Hepatocyte (in vitro differentiated cells): ENCODE measurements around the gene CCPG1. TPM values are rescaled to one million over a fixed set of nuclear protein-coding genes. Genes with fewer than 3 reads are reported as not detected.

Experiments
- DNase-seq: peaks from one replicate; pipeline ENCODE4 v3.0.0-alpha.2; 2016; ENCODE audit warnings: low spot score
- H2AFZ ChIP-seq: fragments of 200-600 bp; sonication (generic); 2 replicates; pipeline ENCODE4 v1.6.0; 2016; ENCODE audit warnings: antibody characterized with exemption, mild to moderate bottlenecking
- H3K27ac ChIP-seq: fragments of 200-600 bp; sonication (generic); 2 replicates; pipeline ENCODE4 v1.5.1; 2016; ENCODE audit warnings: mild to moderate bottlenecking
- H3K27me3 ChIP-seq: fragments of 200-600 bp; sonication (generic); 2 replicates; pipeline ENCODE4 v1.6.1; 2016
- H3K36me3 ChIP-seq: fragments of 200-600 bp; sonication (generic); replicated peaks from 2 replicates; pipeline ENCODE4 v1.5.1; 2016; ENCODE audit warnings: low read depth; ENCODE audit not compliant: insufficient read depth
- H3K4me1 ChIP-seq: fragments of 200-600 bp; sonication (generic); 2 replicates; pipeline ENCODE4 v1.5.1; 2016; ENCODE audit warnings: mild to moderate bottlenecking, moderate library complexity; ENCODE audit not compliant: insufficient read depth
- H3K4me2 ChIP-seq: fragments of 200-600 bp; sonication (generic); 2 replicates; pipeline ENCODE4 v1.6.0; 2016
- H3K4me3 ChIP-seq: fragments of 200-600 bp; sonication (generic); 2 replicates; pipeline ENCODE4 v1.5.1; 2016; ENCODE audit warnings: mild to moderate bottlenecking
- H3K79me2 ChIP-seq: fragments of 200-600 bp; sonication (generic); 2 replicates; pipeline ENCODE4 v1.6.0; 2017; ENCODE audit warnings: mild to moderate bottlenecking
- H3K9me2 ChIP-seq: fragments of 200-600 bp; sonication (generic); replicated peaks from 2 replicates; pipeline ENCODE4 v1.6.0; 2017; ENCODE audit warnings: mild to moderate bottlenecking; ENCODE audit not compliant: insufficient read depth
- H3K9me3 ChIP-seq: fragments of 200-600 bp; sonication (generic); 2 replicates; pipeline ENCODE4 v1.5.1; 2016; ENCODE audit warnings: low read depth, mild to moderate bottlenecking
- H4K20me1 ChIP-seq: fragments of 200-600 bp; sonication (generic); 2 replicates; pipeline ENCODE4 v1.6.0; 2016; ENCODE audit warnings: mild to moderate bottlenecking; ENCODE audit not compliant: insufficient read depth, poor library complexity, severe bottlenecking
- CTCF ChIP-seq: fragments of 200-600 bp; sonication (generic); IDR thresholded peaks from 2 replicates; pipeline ENCODE4 v1.5.1; 2016; ENCODE audit warnings: antibody characterized with exemption, mild to moderate bottlenecking; ENCODE audit not compliant: poor library complexity
- EZH2 ChIP-seq: fragments of 200-600 bp; sonication (generic); IDR thresholded peaks from 2 replicates; pipeline ENCODE4 v1.6.1; 2016; ENCODE audit warnings: antibody characterized with exemption, mild to moderate bottlenecking, borderline replicate concordance
- EZH2phosphoT487 ChIP-seq: fragments of 200-600 bp; sonication (generic); IDR thresholded peaks from one replicate; pipeline ENCODE4 v1.6.1; 2018; ENCODE audit warnings: antibody characterized with exemption, mild to moderate bottlenecking, low read depth, moderate library complexity; ENCODE audit not compliant: unreplicated experiment, severe bottlenecking
- WGBS: methylation state at CpG from one replicate; pipeline ENCODE4 v1.1.6; 2016; ENCODE audit warnings: low lambda C conversion rate; ENCODE audit errors: missing lambda C conversion rate; 5-methylcytosine and 5-hydroxymethylcytosine counted together
- polyA plus RNA-seq: library from polyadenylated mRNA; unstranded; fragments of >200 nt; fragmentation: Nextera tagmentation; extraction: Ambion mirVana; gene quantifications from 2 replicates; pipeline ENCODE4 v1.2.1, GENCODE V29; 2016
- total RNA-seq: library from RNA; depleted of rRNA; stranded (reverse); fragments of >200 nt; gene quantifications from 2 replicates; pipeline ENCODE4 v1.2.3, GENCODE V29; 2014

CCPG1 gene
- total and polyA plus RNA-seq, 2 experiments from 2014 or later: 32.4 to 38.9 TPM

DNA sequence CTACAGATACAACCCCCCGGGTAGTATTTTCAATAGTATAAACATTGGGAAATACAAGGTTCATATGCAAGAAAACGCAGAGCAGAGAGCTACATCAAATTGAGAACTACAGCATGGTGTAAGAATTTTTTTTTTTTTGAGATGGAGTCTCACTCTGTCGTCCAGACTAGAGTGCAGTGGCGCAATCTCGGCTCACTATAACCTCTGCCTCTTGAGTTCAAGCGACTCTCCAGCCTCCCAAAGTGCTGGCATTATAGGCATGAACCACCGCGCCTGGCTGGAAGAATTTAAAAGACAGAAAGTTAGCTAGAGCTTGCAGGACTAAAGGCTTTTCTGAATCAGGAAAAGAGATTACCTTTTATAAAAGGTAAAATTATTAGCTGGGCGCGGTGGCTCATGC is 47.1 kb downstream of the CCPG1 start:
- H3K4me1 ChIP-seq: no peaks in the 10 kb centered on the region
- H3K27ac ChIP-seq: no peak overlapping the region

DNA sequence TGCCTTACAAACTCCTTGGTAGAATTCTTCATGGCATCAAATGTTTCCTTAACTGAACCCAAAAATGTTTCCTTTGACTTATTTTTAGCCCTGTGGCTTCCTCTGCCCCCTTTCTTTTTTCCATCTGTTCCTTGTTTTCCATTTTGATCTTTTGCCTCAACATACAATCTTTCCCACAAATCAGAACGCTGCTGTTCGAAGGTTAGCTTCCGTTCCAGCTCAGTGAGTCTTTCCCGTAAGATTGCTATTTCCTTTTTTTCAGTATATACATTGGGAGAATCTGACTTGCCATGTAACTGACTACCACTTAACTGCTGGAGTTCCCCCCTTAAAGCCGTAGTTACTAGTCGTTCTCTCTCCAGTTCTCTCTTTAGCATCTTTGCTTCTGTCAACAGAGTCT is 47.9 kb downstream of the CCPG1 start:
- Histone ChIP-seq H2AFZ (no peak overlapping the region), H3K79me2 (no peaks in the 10 kb centered on the region), H3K27me3 (no peaks in the 10 kb centered on the region), H4K20me1 (no peaks in the 10 kb centered on the region), H3K27ac (no peak overlapping the region), H3K36me3 (no peaks in the 10 kb centered on the region), H3K4me1 (no peaks in the 10 kb centered on the region), H3K9me2 (no peaks in the 10 kb centered on the region), H3K4me2 (no peak overlapping the region), H3K9me3 (no peaks in the 10 kb centered on the region), H3K4me3 (no peak overlapping the region)
- TF ChIP-seq EZH2phosphoT487 (no peak), CTCF (no peak), EZH2 (no peak)
- DNase-seq: no peak
- 80% methylated on average over 6 of the region's 6 CpGs for WGBS

More for the DNA sequence above, 47.1 kb downstream of the CCPG1 start:
- H3K9me3 ChIP-seq: no peaks in the 10 kb centered on the region
- H3K79me2 ChIP-seq: no peaks in the 10 kb centered on the region
- H3K36me3 ChIP-seq: no peaks in the 10 kb centered on the region
- no peak overlapping the region for H3K4me2 ChIP-seq
- H3K4me3 ChIP-seq: no peak overlapping the region
- H3K9me2 ChIP-seq: no peaks in the 10 kb centered on the region
- H3K27me3 ChIP-seq: no peaks in the 10 kb centered on the region
- H2AFZ ChIP-seq: no peak overlapping the region
- no peaks in the 10 kb centered on the region for H4K20me1 ChIP-seq
- WGBS: 89% methylated on average over 10 of the region's 10 CpGs
- TF ChIP-seq EZH2: no peak
- no peak for TF ChIP-seq EZH2phosphoT487
- no peak for TF ChIP-seq CTCF
- DNase-seq: no peak

DNA sequence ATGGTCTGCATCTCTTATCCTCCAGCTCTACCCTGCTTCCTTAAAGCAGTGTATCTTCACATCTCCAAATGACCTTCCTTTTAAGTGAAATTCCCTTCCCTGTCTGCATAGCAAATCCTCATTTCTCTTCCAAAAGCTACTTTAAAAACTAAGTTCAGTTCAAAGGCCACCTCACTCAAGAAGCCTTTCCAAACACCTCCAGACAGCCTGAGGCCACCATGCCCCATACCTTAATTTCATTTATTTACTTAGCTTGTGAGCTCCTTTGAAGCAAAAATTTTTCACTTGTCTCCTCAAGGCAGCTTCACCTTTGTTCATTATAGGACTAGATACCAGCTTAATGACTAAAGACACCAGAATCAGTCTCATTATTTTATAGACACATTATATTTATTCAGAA is 49.7 kb downstream of the CCPG1 start:
- no peaks in the 10 kb centered on the region for H3K9me3 ChIP-seq

More for the DNA sequence above, 49.7 kb downstream of the CCPG1 start:
- Histone ChIP-seq H4K20me1 (no peaks in the 10 kb centered on the region), H3K79me2 (no peaks in the 10 kb centered on the region), H3K9me2 (no peaks in the 10 kb centered on the region), H3K27ac (no peak overlapping the region), H2AFZ (no peak overlapping the region), H3K36me3 (no peaks in the 10 kb centered on the region), H3K27me3 (no peaks in the 10 kb centered on the region), H3K4me1 (no peaks in the 10 kb centered on the region), H3K4me2 (no peak overlapping the region), H3K4me3 (no peak overlapping the region)
- TF ChIP-seq EZH2phosphoT487: no peak
- no peak for TF ChIP-seq EZH2
- TF ChIP-seq CTCF: no peak
- DNase-seq: no peak
